Activated CD4-positive, alpha-beta T cell treated with anti-CD3 and anti-CD28 coated beads, Interleukin-2, amount 50 U/mL, for 24 hours (primary cell): ENCODE results near the gene MORC2.

Experiments
- DNase-seq, 2 donors: peaks; one replicate each; pipeline ENCODE4 v3.0.0-alpha.2; 2020; ENCODE audit warnings: low read depth in 1 of 2, low spot score in 1 of 2

Gene MORC2

GRCh38 chr22:30922151-30922611, 46.4 kb downstream of the MORC2 start:
- peak; percentile 46 to 79 for DNase-seq

- no peak for DNase-seq
Observed at GRCh38 chr22:30921108-30921507, 47.5 kb downstream of the MORC2 start.

- peak; percentile 65 to 80 for DNase-seq
Observed at GRCh38 chr22:30920407-30920806, 48.2 kb downstream of the MORC2 start.

GRCh38 chr22:30919973-30920372, 48.6 kb downstream of the MORC2 start:
- no peak for DNase-seq

- DNase-seq, result no peak
Observed at GRCh38 chr22:30918761-30919160, 49.8 kb downstream of the MORC2 start.

- no peak for DNase-seq
Observed at GRCh38 chr22:30910358-30910757, 58.2 kb downstream of the MORC2 start.

- DNase-seq, result no peak
Observed at GRCh38 chr22:30909306-30909705, 59.3 kb downstream of the MORC2 start.

- DNase-seq, result no peak
Observed at GRCh38 chr22:30908051-30908461, 60.5 kb downstream of the MORC2 start.

GRCh38 chr22:30906946-30907345, 61.6 kb downstream of the MORC2 start:
- DNase-seq, result no peak

- no peak for DNase-seq
Observed at GRCh38 chr22:30906411-30906810, 62.2 kb downstream of the MORC2 start.

- no peak for DNase-seq
Observed at GRCh38 chr22:30905696-30906341, 62.8 kb downstream of the MORC2 start.

GRCh38 chr22:30903876-30904460, 64.6 kb downstream of the MORC2 start:
- DNase-seq, result no peak

GRCh38 chr22:30902496-30903357, 65.8 kb downstream of the MORC2 start:
- no peak for DNase-seq

GRCh38 chr22:30894371-30894740, 74.2 kb downstream of the MORC2 start:
- no peak for DNase-seq

GRCh38 chr22:30893434-30894370, 74.9 kb downstream of the MORC2 start:
- DNase-seq, result no peak

GRCh38 chr22:30892731-30893221, 75.8 kb downstream of the MORC2 start:
- no peak for DNase-seq

GRCh38 chr22:30892286-30892685, 76.3 kb downstream of the MORC2 start:
- DNase-seq, result no peak

GRCh38 chr22:30891781-30892180, 76.8 kb downstream of the MORC2 start:
- no peak for DNase-seq

GRCh38 chr22:30891443-30891755, 77.2 kb downstream of the MORC2 start:
- no peak for DNase-seq

GRCh38 chr22:30890686-30891442, 77.7 kb downstream of the MORC2 start:
- no peak for DNase-seq
